Measurements from ENCODE around the gene PLXNA4.

Gene PLXNA4

DNA sequence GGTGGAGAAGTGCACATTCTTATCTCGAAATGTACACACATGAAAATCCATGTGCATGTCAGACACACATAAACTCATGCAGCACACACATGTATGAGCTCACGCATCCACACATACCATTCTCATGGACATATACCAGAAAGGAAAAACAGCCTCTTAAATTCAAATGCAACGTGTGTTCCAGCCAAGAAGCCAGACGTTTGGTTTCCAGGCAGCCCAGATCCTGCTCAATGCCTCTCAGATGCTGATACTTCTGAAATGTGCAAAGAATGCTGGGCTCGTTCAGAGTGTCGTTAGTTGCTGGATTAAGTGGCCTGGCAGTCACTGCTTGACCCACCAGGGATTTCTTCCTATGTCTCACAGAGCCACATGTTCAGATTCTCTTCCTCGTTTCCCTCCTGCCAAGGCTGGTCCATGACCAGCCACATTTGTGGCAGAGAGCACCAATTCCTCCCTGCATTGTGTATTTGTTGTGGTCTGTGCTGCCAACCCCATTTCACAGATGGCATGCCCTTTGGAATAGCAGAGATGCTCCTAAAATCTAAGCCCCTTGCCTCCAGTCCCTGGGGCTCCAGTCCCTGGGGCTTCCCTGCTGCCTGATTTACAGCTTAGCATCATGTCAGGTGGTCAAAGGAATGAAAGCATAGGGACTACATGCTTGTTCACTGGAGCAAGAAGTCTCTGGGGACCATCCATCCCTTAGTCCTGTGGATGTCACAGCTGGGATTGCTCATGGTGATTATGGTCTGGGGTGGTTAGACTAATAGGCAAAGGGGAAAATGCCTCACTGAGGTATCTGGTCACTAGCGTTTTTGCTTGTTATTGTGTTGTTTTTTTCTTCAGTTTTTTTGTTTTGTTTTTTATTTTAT, 426.6 kb downstream of the PLXNA4 start:
- no peak for DNase-seq (ENCODE audit: low spot score)

DNA sequence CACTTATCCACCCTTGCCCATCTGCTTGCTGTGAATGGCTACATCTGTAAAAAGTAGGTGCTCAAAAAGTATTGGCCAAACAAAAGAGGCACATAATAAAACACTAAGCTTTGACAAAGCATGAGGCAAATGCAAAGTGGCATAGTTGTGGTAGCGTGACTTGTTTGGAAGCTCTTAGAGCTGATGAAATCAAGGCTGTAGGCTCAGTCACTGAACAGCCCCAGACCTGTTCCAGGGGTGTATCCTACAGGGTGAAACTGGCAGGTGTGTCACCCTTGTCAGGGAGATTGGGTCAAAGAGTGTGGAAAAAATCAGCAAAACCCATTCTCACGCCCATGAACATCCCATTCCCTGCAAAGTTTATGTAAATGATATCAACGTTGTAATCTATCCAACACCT, 427.4 kb downstream of the PLXNA4 start:
- no peak for DNase-seq (ENCODE audit: low spot score)

DNA sequence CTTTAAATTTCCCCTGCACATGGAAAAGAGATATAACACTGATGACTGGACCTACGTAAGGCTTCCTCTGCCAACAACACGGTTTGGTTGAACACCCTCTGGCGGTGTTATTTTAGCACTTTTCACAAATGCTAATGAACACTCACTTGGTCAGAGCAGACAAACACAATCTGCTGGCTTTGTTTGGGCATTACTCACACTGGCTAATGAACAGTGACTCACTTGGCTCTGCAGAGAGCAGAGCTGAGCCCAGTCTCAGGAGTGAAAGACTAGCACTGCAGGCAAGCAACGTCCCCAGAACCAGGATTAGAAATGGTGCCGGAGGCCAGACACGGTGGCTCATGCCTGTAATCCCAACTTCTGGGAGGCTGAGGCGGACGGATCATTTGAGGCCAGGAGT, 430.8 kb downstream of the PLXNA4 start:
- no peak for DNase-seq (ENCODE audit: low spot score)

DNA sequence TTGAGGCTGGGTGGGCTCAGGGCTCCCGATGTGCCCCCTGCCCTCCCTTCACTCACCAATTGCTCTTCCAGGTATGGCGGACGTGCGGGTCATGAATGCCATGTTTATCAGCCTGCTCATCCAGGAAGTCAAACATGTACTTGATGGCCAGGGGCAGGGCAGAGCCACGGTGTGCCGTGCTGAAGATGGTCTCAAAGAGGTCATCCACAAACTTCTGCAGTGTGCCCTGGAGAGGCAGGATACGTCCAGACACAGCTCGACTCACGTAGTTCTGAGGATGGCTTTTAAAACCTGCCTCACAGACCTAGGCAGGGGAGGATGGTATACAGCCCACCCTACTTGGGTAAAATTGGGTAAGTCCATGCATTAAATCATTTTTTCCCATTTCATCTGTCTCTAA, 431.2 kb downstream of the PLXNA4 start:
- DNase-seq (ENCODE audit: low spot score), result no peak

DNA sequence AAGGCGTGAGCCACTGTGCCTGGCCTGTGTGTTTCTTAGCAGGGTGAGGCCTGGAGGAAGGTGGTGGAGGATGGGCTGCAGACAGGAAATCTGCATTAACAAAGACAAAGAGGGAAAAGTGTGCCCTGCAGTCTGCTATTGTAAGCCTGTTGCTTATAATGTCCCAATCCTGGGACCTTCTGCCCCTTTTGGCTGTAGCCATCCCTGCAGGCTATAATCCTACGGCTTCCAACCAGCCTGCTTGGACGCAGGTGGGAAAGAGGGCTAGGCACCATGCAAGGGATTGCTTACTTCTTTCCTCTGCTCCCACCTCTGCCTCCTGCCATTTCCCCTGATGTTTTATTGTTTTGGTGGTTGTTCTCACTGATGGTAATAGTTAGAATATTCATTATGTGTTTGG, 434.3 kb downstream of the PLXNA4 start:
- DNase-seq (ENCODE audit: low spot score), result no peak

DNA sequence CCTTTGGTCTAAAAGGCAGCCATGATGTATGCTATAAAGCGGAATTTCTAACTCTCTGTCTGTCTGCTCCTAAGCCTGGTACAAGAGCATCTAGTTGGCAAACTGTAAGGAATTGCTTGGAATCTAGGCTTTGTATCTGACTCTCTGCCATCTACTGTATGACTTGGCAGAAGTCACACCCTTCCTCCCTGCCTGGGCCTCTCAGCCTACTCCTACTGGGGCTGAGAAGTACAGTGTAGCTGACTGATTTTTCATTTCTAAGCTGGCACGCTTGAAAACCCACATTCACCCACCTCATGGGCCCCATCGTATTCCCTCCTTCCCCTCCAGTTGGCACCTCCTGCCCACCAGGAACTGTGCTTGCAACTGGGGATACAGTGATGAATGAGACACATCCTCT, 435.2 kb downstream of the PLXNA4 start:
- no peak for DNase-seq (ENCODE audit: low spot score)

DNA sequence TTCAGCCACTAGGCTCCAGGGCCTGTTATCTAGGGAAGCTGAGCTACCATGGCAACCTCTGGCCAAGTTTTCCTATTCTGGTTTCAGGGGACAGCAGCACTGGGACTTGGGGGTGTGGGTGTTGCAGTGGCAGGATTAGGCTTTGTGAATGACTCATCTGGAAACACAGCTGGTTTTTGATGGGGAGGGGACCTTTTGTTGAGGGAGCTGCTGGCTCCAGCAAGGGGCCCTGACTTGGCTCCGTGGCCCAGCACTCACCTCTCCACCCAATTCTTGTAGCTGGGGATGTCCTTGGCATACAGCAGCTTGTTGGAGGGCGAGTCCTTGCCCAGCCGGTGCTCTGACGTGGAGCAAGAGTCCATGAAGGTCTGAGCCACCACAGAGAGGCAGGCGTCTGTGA, 435.9 kb downstream of the PLXNA4 start:
- DNase-seq (ENCODE audit: low spot score), result no peak

DNA sequence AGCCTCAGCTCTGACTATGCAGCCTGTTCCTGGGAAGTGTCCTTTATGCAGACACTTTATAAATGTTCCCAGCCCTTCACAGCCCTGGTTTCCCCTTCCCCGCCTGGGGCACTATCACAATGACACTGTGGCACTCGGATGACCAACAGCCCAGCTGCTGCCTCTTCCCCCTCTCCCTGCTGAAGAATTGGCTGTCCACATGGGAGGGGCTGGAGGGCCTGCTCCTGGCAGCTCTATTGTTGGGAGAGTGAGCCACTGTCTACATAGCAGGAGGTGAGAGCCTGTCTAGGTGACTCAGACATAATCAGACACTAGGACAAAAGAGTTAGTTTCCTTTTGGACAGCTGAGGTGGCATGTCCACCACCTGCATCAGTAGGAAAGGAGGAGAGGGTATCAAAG, 437.5 kb downstream of the PLXNA4 start:
- DNase-seq (ENCODE audit: low spot score), result no peak

DNA sequence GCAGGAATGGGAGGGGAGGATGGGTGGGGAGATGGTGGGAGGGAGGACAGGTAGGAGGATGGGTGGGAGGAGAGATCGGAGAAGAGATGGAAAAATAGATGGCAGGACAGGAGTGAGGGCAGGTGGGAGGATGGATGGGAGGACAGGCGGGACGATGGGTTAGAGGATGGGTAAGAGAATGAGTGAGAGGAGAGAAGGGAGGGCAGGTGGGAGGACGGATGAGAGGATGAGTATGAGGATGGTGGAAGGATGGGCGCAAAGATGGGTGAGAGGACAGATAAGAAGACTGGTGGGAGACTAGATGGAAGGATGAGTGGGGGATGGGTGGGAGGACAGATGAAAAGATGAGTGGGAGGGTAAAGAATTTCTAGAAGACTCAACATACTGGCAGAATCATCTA, 438.6 kb downstream of the PLXNA4 start:
- DNase-seq (ENCODE audit: low spot score), result no peak

DNA sequence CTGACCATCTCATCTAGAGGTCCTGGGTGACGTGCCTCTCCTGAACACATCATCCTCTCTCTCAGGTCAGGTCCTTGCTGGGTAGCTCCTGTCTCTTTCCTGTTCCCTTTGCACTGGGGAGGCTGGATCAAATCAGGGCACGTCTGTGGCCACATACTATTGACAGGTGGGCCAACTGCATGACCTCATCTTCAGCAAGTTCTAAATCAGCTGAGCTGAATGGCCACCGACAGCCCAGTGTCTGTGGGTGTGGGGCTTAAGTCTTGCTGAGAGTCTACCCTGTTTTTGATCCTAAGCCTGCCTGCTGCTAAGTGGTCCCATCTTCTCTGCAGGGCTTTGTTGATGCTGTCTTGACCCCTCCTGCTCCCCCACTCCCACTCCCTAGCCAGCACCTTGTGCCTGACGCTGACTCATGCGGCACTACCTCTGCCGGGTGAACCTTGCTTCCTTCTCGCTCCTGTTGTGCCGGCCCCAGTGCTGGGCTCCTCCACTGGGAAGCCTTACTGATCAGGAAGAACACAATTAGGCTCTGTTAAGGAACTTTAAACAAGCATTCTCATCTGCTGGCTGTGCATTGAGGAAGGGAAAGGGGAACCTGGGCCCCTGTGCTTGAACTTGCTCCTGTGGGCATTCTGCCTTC, 440.4 kb downstream of the PLXNA4 start:
- no peak for DNase-seq (ENCODE audit: low spot score)

DNA sequence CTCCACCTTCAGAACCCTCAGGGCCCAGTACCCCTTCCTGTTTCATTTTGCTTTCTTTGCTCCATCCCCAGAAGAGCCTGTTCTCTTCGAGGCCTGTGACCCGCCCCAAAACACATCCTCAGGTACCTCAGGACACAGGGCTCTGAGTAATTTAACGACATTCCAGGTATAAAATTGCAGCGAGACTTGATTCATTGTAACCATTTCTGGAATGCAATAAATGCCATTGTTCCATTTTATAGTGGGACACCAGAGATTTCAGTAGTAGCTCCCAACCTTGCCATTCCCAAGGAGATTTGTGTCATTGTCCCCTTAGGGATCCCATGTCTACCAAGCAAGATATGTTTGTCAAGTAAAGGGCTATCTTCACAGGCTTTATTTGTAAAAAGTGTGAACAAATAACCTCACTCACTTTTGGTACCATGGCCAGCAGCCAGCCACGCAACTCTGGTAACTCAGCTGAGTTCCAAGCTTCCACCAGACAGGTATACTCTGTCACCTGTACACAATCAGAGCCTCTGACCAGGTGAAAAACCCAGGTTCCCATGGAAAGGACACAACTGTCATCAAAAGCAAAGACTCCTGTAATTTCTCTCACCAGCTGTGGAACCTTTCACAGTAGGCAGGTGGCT, 441.3 kb downstream of the PLXNA4 start:
- no peak for DNase-seq (ENCODE audit: low spot score)

DNA sequence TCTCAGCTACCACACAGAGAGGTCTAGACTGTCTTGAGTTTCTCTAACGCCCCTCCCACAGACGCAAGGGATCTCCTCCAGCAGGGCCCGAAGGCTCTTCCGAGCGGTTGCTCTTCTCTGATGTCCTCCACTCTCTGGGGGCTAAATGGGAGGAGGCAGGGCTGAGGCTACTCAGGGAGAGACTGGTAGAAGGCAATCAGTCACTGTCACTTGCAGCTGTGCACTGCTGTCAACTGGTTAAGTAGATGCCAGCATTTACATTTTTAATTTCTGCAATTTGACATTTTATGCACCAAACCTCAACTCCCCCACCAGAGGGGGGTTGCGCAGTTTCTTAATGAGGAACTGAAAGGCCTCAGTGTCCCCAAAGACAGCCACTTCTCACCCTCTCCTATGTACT, 442.8 kb downstream of the PLXNA4 start:
- DNase-seq (ENCODE audit: low spot score), result no peak

DNA sequence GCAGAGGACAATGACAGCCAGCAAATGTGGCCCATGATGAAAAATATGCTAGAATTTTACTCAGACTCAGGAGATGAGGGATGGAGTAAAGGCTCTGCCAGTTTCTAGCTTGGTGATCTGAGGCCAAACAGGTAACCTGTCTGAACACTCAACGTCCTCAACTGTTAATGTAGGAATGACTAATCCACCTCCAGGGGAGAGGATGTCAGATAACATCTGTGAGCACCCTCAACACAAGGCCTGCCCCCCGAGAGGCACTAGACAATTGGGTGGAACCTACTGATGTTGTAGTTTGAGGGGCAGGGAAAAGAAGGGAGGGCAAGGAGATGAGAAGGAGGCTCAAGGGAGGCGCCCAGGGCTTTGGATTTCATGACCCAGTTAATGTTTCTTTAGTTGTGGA, 445.1 kb downstream of the PLXNA4 start:
- DNase-seq (ENCODE audit: low spot score), result peak; percentile 1

DNA sequence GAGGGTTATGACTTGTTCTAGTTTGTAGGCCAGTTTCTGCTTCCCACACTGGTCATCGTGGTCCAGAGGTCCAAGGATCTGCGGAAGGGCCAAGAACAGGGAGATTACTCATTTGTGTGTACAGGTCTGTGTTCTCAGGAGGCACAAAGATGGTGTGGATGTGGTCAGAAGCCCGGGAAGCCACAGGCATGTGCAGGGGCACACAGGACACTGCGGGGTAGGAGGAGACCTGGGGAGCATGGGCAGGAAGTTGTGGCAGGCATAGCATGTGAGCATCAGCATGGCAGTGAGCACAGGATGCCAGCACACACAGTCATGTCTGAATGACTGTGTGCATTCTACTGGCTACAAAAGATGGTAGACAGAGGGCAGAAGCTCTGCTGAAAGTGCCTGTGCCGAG, 445.8 kb downstream of the PLXNA4 start:
- peak; percentile 11 for DNase-seq (ENCODE audit: low spot score)

DNA sequence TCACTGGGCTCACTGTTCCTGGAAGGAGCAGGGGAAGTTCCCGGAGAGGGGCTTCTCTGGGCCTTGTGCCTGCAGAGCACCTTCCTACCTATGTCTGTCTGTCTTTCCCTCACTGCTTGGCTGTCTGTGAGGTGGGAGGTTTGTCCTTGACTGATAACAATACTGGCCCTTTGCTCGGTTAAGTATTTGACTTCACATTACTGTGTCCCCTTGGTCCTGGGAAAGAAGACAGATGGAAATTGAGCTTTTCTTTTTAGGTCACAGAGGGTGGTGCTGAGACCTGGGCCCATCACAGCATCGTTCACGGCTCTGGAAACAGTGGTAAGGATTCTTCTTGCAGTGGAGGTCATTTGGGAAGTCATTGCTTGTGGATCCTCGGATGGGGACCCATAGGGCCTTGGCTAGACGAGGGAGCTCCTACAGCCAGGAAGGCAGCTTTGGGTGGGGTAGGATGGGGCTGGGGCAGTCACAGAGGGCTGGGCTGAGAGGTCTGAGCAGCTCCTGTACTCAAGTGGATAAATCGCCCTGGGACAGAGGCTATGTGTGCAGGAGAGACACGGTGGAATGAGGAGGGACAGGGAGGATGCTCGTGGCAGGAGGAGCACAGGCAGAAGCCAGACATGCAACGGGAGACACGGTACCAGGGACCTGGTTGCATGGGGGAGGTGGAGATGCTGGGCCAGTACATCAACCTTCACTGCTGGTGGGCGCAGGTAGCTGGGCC, 450.2 kb downstream of the PLXNA4 start:
- no peak for DNase-seq (ENCODE audit: low spot score)

DNA sequence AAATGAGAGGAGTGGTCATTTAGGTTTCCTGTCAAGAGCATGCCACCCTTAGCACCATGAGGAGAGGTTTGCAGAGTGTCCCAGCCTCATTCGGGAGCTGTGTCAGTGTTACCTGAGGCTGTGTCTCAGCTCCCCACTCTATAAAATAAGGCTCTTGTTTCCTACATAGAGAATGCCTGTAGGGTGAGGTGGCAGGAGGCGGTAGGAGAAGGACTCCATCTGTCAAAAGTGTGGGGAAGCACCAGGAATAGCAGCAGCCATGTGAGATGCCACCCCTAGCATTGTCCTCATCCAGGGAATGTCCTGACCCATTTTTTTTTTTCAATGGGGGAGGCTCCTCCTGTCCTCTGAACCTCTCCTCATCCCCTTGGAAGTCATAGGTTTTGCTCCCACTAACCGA, 451.2 kb downstream of the PLXNA4 start:
- no peak for DNase-seq (ENCODE audit: low spot score)

DNA sequence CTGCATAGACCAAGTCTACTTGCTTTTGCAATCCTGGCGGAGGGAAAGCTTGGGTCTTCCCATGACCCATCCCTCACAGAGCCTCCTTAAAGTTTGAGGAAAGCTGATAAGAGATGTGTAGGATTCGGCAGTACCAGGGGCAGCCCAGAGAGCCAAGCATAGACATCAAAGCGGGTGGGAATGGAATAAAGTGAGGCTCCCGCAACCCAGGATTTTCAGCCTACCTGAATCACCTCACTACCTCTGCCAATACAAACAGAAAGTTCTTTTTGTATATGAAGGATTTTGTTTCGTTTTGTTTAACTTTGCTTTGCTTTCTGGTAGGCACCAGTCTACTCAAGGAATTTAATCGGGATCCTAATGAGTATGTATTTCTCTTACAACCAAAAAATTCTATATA, 451.7 kb downstream of the PLXNA4 start:
- DNase-seq (ENCODE audit: low spot score), result no peak

DNA sequence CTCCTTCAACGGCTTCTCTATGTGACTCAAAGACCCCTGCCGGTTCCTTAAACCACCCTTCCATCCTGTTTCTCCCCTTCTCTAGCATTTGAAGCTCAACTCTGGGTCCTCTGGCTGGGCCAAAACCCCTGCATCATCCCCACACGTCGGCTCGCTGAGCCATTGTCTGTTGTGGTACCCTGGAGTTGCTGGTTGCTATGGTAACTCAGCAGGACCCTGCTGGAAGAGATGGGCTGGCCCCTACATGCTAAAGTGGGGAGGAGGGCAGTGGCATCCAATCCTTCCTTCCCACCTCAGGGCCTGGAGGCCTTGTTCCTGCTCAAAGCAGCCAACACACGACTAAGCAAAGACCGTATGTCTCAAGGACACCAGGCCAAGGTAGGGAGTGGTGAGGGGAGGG, 452.5 kb downstream of the PLXNA4 start:
- no peak for DNase-seq (ENCODE audit: low spot score)

DNA sequence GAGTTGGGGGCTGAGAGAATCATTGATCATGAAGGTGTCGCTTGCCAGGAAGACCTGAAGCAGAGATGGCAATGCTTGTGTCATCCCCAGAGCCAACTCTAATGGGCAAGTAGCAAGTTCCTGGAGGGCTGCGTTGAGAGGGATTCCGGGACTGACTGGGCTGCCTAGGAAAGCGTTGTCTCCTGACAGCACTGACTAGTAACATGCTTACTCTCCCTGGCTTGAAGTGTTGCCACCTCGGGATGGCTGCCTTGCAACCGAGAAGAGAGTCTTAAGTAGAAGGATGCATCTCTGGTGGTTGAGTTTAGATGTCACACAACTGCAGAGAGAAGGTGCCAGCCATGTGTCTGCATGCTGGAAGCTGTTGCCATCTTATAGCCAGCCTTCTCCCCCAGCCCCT, 453.4 kb downstream of the PLXNA4 start:
- no peak for DNase-seq (ENCODE audit: low spot score)

DNA sequence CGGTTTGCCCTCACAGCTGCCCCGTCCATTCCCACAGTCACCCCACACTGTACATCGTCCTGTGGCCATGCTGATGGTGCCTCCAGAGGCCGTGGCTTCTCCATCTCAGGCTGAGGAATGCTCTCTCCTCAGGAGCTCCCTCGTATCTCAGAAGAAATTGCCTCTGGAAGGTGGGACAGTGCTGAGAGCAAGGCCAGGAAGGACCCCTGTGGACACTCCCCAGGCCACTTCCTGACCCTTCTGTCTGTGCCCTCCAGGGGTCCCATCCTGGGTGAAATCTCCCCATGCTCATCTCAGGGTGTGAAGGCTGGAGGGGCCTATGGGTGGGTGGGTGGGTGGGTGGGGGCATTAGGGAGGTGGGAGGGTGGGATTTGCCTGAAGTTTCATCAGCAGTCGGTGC, 454.3 kb downstream of the PLXNA4 start:
- DNase-seq (ENCODE audit: low spot score), result no peak

DNA sequence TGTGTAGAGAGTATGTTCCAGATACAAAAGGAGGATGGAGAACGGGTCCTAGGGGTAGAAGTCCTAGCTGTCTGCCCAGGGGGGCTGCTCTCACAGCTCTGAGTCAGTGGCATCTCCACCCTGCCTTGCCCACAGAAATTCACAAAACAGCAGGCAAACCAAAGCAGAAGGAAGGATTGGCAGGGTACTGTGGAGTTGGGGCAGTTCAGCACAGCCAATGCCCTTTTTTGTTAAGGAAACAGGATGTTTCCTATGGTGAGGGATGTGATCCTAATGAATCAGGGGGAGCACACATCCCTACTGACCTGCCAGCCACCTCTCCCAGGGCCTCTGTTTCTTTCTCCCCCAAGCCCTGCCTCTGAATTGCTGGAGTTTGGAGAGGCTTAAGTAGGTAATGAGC, 457.6 kb downstream of the PLXNA4 start:
- DNase-seq (ENCODE audit: low spot score), result no peak

DNA sequence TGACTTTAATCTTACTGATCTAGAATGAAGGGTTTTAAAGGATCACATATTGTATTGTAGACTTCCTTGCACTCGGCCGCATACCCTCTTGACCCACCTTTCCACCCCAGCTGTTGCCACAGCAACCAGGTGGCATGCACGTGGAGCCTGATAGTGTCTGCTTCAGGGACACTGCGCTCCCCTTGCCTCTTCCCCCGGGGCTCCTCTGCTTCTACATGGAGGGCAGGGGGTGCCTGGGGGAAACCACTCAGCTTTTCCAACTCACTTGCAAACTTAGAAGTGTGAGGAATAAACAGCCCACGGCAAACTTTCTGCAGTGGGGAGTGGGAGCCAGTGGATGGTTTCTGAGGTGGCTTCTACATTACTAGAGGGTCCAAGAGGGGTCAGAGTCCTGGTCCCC, 458.6 kb downstream of the PLXNA4 start:
- no peak for DNase-seq (ENCODE audit: low spot score)

DNA sequence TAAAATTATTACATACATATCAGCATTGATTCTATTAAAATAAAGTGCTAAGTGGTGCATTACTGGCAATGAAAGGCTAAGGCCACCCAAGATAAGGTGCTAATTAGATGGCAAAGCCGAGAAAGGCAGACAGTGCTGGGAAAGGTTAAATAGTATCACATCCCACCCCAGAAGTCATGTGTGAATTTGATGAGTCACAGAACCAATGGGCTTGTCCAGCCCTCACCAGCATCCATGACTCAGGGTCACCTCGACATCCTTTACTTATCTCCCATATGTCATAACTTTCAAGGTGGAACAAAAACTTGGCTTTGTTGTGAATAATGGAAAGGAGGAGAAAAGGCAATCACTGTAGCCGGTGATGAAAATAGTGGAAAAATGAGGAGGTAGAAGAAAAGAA, 459.1 kb downstream of the PLXNA4 start:
- no peak for DNase-seq (ENCODE audit: low spot score)

Data from activated CD4-positive, alpha-beta T cell treated with anti-CD3 and anti-CD28 coated beads, Interleukin-2, Interleukin-4, amounts not matched to agents 100 ng/mL and 50 ng/mL, durations not matched to agents 16 hours and 8 hours (primary cell).